PC-9 (cell line): ENCODE measurements around the gene PRAMEF7.
"Not testable (repeated sequence)": the region's sequence is repeated elsewhere in the genome, so short reads cannot be mapped to it uniquely, and the experiment has no call there.

Source experiments
- EZH2 ChIP-seq: fragments of 200-600 bp; sonication (generic); IDR thresholded peaks from 2 replicates; pipeline ENCODE4 v1.8.0; 2017; ENCODE audit warnings: antibody characterized with exemption, low read depth
- TF ChIP-seq, protein P1 (sequence below): fragments of 200-600 bp; sonication (generic); conservative IDR thresholded peaks from 2 replicates; pipeline ENCODE4 v1.6.1; 2017; ENCODE audit warnings: mixed run types, antibody characterized with exemption, mild to moderate bottlenecking, moderate library complexity

DNA sequence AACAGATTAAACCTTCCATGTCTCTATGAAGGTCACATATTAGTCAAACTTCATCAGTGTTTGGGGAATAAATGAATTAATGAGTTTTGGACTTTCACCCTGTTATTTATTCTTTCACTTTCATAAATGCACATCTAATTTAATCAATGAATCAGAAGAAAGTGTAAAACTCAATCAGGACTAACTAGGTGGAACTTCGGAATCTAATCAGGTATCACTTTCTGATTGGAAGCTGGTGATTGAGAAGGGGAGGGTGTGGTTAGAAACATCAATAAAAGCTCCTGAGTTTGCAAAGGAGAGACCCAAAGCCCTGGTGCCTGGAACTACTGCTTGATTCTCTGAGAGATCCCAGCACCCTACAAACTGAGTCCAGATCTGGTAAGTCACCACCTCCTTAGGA lies at the start of gene PRAMEF7:
- TF ChIP-seq, protein P1, sequence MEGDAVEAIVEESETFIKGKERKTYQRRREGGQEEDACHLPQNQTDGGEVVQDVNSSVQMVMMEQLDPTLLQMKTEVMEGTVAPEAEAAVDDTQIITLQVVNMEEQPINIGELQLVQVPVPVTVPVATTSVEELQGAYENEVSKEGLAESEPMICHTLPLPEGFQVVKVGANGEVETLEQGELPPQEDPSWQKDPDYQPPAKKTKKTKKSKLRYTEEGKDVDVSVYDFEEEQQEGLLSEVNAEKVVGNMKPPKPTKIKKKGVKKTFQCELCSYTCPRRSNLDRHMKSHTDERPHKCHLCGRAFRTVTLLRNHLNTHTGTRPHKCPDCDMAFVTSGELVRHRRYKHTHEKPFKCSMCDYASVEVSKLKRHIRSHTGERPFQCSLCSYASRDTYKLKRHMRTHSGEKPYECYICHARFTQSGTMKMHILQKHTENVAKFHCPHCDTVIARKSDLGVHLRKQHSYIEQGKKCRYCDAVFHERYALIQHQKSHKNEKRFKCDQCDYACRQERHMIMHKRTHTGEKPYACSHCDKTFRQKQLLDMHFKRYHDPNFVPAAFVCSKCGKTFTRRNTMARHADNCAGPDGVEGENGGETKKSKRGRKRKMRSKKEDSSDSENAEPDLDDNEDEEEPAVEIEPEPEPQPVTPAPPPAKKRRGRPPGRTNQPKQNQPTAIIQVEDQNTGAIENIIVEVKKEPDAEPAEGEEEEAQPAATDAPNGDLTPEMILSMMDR: not testable (repeated sequence)
- TF ChIP-seq EZH2: not testable (repeated sequence)
